NCI-H2107 treated with DMSO at 0.1 percent for 48 hours (cell line): ENCODE data around the gene EDN2.

Experiments
- DNase-seq: peaks from one replicate; lab custom pipeline; 2025; ENCODE audit not compliant: unreplicated experiment; lab: John Stamatoyannopoulos, UW

EDN2 gene

DNA sequence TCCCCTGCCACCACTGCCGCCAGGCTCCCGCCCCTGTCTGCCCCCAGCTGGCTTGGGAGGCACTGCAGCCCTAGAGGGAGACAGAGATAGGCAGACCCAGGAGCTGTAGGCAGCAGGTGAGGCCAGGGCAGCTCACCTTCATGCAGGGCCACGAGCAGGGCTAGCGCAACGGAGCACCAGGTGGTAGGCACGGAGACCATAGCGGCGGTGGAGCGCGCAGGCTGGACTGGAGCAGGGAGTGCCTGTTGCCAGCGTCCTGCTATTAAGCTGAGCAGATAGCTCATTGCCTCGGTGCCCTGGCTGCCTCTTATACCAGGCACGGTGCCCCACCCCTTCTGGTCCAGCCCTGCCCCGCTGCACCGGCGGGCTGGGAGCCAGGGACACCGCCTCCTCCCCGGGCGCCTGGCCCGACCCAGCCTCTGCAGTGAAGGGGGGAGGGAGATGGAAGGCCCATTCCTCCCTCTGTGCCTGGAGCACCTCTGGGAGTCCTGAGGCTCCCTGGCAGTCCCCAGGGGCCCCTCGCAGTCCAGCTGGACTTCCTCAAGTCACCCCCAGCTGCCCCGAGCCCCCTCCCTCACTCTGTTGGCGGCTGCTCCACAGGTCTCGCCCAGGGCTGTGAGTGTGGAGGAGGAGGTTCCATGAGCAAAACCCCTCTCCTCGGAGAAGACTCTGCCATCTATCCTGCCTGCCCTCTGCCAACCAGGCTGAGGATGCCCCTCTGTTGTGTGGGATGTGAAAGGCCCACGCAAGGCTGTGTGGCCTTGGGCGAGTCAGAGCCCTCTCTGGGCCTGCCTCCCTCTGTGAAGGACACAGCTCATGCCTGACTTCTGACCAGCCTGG, at the start of gene EDN2:
TSS of gene EDN2 (minus strand) at position 282 of the 840 bp plus-strand sequence. CDS start at position 200, 82 bp downstream.
- DNase-seq: peak; percentile 99

DNA sequence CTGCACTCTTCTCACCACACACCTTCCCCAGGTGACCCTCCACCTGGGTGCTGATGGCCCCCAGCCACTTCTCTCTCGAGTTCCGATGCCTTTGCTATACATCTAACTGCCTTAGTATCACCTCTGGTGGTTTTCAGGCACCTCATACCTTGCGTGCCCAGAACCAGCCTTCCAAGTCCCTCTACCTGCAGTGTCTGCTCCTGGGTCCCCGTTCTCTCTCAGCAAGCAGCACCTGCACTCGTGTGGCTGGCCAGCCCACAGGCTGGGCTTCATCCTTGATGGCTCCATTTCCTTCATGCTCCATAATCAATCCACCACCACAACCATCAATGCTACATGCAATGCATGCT, 49.2 kb upstream of the EDN2 start:
- no peak for DNase-seq

DNA sequence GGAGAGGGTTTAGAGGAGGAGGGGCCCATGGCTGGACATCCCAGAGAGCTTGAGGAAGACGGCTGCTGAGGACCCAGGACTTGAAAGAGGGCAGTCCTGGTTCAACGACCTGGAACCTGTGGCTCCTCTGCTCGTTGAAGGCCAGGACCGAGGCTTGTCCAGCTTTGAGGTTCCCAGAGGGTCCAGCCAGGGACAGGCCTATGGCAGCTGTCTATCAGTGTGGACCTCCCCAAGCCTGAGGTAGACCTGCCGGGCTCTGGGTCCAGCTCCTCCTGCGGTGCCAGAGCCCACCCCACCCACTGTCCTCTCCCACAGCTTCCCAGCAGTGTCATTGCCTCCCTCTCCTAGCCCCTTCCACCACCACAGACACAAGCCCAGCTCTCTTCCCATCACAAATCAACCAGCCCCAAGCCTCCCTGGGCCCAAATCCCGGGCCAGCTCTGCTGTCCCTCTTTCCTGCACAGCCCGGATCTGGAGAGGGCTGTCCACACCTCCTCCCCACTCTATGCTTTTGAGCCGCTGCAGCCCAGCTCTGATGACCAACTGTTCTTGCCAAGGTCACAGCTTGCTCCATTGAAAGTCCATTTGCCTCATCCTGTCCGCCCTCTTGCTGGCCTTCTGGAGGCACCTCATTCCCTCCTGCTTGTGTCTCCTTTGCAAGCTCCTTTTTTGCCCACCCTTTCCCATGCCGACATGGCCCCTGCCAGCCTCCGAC, 48.7 kb upstream of the EDN2 start:
- no peak for DNase-seq

DNA sequence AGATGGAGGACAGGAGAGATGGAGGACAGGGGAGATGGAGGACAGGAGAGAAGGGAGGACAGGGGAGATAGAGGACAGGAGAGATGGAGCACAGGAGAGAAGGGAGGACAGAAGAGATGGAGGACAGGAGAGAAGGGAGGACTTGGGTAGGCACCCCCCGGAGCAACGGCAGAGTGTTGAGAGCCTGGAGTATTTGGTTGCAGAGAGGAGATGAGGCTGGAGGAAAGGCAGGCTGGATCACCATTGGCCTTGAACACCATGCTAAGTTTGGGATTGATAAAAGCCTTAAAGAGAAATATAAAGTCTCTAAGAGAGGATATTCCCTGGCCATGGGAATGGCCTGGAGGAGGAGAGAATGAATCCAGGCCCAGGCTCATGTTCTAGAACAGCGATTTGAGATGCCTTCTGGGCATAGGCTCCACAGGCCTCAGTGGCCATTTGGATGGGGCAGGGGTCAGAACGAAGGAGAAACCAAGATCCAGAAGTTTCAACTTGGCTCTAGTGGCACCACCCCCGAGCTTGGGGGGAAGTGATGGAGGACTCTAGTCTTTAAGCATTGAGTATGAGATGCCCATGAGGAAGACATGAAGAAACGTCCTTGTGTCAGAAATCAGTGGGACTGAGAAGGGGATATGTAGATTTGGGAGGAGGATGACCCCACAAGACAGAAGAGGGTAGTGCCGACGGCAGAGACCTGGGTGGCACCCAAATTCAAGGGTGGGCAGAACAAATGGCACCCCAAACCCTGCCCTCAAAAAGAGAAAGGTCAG, 47.9 kb upstream of the EDN2 start:
- no peak for DNase-seq

DNA sequence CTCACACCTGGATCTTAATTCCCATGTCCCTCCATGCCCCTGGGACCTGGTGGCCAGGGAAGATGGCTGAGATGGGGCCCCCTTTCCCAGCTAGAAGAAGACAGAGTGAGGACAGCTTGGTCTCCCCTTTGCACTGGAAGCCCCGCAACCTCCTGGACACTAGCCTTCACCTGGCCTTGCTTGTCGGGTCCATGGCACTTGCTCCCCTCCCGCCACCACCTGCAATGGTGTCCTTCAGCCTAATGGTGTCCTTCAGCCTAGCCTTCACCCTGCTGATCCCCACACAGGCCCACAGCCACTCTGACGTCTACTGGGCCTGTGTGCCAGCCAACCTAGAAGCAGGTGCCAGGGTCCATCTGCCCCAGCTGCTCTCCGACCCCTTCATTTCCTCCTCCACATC, 45.9 kb upstream of the EDN2 start:
- no peak for DNase-seq

DNA sequence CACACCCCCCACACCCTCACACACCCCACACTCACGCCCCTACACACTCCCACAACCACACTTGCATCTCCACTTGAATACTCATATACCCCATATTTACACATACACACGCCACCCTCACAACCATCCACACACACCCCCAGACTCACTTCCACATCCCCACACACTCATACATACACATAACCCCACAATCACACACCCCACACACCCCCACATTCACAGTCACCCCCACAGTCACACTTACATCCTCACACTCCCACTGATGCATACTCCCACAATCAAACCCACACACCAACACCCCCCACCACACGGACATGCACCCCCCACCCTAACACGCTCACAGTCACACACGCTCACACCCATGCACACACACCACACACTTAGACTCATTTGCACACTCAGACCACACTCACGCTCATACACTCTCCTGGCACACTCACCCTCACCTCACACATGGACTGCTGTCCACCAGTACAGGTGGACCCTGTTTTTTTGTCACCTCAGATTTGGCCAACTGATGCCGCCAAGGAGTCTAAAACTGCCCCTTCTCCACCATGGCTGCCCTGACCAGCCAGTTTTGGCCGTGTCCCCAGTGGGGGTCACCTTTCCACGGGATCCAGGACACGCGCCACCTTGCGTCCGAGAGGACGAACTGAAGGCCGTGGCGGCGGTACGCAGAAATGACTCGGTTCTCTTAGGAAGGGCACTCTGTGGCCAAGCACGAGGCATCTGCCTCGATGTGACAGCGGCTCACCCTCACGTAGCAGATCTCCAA, 45.3 kb upstream of the EDN2 start:
- no peak for DNase-seq

DNA sequence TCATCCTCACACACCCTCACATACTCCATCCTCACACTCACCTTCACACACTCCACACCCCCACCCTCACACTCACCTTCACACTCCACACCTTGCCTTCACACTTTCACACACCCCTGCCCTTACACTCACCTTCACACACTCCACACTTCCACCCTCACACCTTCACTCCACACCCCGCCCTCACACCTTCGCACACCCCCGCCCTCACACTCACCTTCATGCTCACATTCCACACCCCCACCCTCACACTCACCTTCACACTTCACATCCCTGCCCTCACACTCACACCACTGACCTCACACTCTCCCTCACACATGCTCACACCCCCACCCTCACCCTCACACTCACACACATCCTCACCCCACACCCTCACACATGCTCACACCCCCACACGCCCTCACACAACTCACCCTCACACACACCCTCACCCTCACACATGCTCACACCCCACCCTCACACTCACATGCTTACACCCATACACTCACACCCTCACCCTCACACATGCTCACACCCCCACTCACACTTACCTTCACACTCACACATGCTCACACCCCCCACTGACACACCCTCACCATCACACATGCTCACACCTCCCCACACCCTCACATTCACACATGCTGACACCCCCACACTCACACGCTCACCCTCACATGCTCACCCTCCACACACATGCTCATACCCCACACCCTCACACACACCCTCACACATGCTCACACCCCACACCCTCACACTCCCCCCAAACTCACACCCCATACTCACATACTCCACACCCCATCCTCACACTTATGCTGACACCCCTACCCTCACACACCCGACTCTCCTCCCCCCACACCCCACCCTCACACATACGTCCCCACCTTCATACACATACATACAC, 44.5 kb upstream of the EDN2 start:
- DNase-seq: no peak

DNA sequence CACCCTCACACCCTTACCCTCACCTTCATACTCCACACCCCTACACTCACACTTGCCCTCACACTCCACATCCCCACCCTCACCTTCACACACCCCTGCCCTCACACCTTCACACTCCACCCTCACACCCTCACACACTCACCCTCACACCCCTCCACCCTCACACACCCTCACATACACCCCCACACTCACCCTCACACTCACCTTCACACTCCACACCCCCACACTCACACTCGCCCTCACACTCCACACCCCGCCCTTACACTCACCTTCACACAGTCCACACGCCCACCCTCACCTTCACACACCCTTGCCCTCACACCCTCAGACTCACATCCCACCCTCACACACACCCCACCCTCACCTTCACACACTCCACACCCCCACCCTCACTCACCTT, 43.6 kb upstream of the EDN2 start:
- DNase-seq: no peak

DNA sequence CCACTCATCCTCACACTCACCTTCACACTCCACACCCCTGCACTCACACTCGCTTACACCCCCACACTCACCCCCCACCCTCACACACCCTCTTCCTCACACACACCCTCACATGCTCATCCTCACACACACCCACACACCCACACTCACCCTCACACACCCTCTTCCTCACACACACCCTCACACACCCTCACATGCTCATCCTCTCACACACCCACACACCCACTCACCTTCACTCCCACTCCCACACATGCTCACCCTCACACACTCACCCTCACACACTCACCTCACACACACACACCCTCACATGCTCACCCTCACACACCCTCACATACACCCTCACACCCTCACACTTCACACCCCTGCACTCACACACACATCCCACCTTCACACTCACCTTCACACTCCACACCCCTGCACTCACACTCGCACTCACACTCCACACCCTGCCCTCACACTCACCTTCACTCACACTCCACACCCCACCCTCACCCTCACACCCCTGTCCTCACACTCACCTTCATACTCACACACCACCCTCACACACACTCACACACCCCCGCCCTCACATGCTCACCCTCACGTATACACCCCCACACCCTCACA, 42.6 kb upstream of the EDN2 start:
- no peak for DNase-seq

DNA sequence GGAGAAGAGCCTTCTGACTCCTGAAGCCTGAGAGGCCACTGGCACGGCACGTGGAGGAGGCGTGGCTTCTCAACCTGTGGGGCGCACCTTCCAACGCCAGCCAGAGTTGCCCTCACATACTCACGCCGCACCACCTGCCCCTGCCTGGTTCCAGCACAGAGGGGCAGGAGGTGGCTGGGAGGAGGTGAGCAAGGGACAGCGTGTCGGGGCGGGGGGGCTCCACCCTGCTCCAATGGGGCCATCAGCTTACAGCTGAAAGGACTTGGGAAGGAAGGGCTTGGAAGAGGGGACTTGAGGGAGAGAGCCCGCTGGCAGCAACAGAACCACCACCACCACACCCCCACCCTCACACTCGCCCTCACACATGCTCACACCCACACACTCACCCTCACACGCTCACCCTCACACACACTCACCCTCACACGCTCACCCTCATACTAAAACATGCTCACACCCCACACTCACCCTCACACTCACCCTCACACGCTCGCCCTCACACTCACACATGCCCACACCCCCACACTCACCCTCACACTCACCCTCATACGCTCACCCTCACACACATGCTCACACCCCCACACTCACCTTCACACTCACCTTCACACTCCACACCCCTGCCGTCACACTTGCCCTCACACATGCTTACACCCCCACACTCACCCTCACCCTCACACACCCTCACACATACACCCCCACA, 41.6 kb upstream of the EDN2 start:
- DNase-seq: no peak

DNA sequence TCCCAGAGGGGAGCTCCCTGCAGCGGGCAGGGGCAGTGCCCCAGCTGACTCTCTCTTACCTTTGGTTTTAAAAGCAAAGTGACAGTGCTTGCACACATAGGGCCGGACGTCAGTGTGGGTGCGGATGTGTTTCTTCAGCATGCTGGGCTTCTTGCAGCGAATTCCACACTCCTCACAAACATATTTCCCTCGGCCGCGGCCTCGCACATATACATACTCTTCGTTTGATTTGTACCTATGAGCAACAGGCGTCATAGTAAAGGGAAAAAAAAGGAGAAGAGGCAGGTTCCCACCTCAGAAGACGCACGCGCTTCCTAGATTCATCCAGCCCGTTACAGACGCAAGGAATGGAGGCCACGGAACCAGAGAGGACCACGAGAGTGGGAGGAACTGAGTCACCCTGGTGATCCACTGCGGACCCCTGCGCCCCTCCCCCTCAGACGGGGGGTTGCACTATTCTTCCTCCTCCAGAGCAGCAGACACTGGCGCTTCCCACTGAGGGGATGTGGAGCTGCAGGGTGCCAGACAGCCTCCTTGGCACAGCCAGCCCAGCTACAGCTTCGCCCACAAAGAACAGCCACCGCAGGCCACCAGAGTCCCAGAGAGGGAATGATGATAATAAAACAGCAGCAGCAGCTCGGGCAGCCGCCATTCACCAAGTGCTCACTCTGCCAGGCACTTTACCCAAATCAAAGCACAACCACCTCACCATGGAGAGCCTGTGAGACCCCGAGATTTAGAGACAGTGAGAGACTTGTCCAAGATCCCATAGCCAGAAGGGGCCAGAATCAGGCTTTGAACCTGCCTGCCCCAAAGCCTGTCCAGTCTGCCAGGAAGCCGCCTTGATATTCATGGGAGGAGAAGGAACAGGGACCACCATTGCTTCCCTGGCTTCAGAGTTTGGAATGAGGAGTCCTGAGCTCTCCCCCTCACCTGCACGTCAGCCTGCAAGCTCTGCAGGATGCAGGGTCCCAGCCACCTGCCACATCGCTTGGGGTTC, 40.5 kb upstream of the EDN2 start:
- DNase-seq: no peak

DNA sequence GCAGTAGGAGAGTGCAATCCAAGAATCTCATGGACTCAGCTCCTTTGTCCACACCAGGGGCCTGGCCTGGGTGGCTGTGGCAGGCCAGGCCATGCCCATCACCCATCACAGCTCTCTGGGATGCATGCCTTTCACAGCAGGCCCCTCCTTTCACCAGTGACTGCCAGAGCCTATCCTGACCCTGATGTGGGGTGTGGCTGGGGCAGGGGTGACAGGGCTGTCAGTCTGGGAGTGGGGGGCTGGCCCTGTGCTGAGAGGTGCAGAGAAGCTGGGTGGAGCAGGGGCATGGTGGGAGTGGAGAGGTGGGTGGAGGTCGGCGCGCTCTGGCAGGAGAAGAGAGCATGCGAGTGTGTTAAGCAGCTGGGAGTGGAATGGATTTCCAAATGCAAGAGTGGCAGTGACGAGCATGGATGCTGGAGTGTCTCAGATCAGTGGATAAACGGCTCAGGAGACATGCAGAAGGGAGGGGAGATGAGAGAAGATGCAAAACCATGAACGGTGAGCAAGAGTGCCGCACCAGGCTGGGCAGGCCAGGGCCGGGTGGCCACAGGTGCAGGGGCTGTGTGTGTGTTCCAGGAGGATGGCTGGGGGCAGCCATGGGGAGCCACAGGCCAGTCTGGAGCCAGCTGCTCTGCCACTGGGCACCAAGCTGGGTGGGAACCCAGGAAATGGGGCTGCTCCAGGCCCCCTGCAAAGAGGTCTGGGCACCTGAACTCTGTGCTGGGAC, 39.6 kb upstream of the EDN2 start:
- DNase-seq: no peak

DNA sequence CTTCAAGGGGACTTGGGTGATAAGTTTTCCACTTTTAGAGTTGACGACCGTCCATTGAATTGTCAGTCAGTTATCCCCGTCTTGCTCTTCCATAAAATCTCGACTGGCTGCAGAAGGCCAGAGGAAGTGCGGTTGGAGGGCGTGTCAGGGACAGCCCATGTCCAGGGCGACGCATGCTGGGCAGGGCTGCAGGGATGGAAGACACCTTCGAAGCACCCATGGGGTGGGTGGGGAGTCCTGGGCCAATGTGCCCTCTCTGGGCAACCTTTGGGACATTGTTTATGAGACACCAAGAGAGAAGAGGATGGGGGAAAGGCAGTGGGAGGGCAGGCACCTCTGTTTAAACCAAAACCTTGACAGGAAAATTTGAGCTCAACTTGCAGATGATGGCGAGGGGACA, 38.6 kb upstream of the EDN2 start:
- DNase-seq: no peak

DNA sequence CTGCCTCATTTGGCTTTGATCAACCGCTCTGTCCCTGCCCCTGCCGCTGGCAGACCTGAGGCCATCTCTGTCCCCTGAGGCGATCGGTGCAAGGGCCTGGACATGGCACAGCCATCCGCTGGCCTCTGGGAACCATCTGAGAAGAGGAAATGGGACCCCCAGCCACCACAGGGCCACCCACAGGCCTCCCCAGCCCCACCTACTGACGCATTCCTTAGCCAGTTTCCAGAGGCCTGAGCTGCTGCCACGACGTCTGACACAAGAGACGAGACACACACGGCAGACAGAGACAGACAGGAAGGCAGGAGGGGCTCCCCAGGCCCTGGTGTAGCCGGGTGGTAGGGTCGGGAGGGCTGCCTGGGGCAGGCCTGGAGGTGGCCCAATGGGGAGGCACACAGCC, 37.3 kb upstream of the EDN2 start:
- DNase-seq: no peak

DNA sequence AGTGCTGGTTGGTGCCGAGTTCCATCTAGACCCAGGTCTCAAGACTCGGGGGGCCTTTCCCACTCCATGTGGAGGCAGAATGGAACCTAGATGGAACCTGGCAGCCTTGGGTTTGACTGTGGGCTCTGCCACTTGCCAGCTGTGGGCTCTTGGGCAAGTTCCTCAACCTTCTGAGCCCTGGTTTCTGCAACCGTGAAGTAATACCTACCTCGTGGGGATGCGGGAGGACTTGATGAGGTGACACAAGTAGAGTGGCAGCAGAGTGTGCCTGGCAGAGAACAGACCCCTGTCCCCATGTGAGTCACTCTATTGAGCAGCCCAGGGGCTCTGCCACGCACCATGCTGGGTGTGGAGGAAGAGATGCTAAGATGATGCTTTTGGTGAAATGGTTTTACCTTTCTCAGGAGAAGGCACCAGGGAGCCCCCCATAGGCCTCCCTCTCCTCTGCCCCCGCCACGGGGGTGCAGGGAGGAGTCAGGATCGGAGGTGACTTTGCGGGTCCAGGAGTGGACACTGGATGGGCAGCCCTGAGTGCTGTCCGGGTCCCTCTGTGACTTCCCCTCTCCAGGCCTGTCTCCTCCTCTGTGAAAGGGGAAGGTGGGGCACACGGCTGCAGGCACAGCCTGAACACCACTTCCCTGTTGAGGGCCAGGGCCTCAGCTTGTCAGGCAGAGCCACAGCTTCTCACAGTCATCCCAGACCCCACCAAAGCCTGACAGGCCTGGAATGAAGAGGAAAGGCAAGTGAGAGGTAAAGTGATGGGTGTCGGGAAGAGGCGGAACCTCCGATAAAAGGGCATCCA, 36.7 kb upstream of the EDN2 start:
- no peak for DNase-seq

DNA sequence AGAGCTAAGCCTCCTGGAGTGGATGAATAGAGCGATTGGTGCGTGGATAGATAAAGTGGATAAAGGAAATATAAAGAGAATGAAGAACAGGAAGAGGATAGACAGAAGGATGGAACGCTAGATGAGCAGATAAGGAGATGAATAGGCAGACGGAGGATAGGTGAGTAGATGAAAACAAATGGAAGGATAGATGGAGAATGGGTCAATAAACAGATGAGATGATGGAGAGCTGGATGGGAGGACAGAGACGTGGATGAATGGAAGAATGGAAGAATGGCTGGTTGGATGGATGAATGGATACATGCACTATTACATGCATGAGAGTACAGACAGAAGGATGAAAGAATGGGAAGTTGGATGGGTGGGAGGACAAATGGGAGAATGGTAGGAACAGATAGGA, 35.2 kb upstream of the EDN2 start:
- DNase-seq: no peak
